ENCODE data around the gene PHRF1.

Gene PHRF1

DNA sequence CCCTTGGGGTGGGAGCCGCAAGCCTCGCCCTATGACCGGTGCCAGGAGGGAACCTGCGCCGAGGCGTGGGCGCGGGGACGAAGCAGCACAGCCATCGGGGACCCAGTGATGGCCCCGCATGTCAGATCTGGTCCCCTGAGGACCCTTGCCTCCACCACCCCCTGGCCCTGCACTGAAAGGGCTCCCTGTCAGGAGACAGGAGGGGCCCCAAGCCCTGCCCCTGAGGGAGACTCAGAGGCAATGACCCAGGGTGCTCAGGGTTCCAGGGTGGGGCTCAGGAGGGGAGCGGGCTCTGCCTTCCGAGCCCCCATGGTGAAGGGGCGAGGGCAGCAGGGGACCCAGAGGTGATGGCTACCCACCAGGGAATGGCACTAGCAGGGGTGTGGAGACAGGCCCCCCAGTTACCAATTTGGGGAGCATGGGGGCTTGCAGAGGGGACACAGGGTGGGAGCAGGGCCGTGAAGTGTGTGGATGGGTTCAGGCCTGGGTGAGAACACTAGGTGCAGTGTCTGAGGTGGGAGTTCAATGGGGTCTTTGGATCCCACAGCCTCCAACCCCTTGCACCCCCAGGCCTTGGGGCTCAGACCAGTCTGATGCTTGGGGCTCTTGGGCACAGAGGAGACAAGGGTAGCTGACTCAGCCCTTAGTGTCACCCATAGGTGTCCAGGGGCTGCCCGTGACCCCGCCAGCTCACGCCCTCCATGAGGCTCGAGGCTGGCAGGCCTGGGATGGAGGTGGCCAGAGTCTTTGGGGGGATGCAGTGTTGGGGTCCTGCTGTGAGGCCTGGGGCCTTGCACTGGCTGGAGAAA lies 38.4 kb upstream of the PHRF1 start:
- no peak for DNase-seq (ENCODE audit: low read depth)

DNA sequence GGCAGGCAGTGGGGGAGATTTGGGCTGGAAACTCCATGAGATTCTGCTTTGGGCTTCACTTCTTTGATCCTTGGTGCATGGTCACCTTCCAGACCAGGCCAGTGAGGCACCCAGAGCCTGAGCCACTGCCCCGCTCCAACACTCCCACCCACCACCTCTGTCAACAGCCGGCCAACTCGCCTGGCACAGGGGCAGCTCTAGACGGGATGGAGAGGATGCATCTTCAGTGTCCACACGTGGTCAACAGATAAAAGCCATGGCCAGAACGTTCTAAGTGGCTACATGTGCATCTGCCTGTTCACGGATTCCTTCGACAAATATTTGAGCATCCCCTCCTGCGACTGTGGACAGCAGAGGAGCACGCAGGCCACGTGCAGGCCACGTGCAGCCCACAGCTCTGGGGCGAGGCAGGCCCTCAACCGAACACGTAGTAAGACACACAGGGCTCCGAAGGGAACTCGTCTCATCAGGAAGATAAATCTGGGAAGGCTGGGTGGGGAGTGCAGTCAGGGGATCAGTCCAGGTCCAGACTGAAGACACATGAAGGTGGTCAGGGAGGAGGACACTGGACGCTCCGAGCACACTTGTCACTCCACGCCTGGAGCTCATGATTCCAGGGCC lies 37.7 kb upstream of the PHRF1 start:
- DNase-seq (ENCODE audit: low read depth) = no peak

DNA sequence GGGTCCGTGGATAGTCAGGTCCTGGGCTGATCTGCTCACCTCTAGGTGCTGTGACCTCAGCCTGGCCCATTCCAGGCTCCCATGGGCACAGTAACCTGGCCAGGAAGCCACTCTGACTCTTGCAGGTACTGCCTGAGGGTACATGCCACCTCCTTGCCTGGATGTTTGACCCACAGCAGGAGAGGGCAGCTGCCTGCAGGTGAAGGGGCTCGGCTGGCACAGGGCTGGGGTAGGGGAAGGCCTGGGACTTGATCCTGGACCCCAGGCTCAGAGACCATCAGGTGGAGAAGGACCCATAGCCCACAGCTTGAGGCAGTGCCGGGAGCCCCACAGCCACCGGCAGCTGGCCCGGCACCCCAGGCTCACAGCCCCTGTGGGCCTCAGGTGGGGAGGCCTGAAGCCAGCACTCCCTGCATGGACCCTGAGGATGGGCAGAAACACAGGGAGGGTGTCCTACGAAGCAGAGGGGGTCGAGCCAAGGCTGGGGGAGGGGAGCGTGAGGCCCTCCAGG lies 36.2 kb upstream of the PHRF1 start:
- DNase-seq (ENCODE audit: low read depth) = no peak

DNA sequence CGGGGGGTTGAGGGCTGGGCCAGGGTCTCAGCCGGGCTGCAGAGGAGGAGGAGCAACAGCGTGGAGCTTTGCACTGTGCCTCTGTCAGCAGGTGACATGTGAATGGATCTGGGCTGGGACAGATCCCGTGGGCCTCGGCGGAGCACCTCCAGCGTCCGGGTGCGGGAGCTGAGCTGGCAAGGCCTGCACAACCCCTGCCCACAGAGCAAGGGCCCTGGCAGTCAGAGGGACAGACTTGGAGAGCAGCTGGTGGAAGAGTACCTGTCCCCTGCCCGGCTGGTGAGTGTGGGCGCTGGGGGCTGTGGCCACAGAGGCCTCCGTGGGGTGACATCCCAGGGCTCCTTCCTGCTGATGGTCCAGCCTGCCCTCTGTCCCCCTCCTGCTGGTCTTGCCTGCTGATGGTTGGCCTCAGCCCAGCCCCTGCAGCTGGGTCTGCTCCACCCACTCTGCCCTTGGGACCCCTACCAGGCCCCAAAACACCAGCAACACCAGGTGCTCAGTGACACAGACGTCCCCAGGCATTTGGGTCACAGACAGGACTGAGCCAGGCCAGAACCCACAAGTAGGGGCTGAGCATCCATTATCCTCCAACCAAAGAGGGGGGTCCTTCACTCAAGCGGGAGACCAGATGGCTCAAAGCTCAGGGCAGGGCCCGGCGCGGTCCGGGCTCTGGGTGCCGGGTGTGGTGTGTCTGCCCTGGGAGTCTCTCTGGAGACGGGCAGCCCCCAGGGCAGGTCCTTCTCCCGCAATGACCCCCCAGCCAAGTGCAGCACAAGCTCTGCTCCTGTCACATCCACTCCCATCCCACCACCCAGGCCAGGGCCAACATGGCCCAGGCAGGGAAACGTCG lies 35.5 kb upstream of the PHRF1 start:
- no peak for DNase-seq (ENCODE audit: low read depth)

DNA sequence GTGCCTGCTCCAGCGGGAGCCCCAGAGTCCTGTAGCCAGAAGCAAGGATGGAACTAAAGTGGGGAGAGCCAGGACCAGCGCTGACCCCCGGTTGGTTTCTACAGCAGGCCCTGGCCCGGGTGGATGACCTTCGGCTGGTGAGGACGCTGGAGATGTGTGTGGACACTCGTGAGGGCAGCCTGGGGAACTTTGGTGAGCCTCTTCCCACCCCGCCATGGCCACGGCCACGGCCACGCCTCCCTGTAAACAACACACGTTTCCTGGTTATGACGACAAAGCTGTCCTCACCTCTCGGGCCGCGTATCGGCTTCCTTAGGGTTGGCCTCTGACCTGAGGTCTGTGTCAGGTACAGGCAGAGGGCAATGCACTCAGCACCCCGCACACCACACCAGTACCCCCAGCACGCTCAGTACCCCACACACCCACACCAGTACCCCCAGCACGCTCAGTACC lies 34.8 kb upstream of the PHRF1 start:
- no peak for DNase-seq (ENCODE audit: low read depth)

DNA sequence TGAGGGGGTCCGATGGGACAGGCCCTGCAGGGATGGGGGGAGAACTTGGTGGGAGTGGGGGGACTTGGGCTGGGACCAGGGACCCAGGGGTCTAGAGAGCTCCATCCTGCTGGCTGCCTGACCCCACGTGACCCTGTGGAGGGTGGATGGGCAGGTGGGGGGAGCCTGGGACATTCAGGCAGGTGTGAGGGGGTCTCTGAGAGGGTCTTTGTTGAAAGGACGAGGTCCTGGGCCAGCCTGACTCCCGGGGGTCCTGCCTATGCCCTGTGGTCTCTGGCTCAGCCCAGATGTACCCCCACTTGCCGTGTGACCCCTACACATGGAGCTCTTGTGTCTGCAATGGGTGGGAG lies 31.5 kb upstream of the PHRF1 start:
- DNase-seq (ENCODE audit: low read depth) = no peak

DNA sequence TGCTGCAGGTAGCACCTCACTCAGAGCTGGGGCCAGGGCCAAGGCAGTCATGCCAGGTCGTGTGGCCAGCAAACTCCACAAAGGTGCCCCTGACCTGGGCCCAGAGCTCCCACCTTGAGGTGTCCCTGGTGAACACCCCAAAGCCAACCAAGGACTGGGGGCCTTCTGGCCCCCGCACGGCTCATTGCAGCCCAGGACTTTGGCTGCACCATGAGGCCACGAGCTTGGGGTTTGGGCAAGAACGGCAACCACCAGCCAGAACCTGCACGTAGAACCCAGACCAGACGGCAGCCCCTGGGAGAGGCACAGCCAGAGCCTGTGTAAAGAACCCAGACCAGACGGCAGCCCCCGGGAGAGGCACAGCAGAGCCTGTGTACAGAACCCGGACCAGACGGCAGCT lies 31.1 kb upstream of the PHRF1 start:
- DNase-seq (ENCODE audit: low read depth) = no peak

DNA sequence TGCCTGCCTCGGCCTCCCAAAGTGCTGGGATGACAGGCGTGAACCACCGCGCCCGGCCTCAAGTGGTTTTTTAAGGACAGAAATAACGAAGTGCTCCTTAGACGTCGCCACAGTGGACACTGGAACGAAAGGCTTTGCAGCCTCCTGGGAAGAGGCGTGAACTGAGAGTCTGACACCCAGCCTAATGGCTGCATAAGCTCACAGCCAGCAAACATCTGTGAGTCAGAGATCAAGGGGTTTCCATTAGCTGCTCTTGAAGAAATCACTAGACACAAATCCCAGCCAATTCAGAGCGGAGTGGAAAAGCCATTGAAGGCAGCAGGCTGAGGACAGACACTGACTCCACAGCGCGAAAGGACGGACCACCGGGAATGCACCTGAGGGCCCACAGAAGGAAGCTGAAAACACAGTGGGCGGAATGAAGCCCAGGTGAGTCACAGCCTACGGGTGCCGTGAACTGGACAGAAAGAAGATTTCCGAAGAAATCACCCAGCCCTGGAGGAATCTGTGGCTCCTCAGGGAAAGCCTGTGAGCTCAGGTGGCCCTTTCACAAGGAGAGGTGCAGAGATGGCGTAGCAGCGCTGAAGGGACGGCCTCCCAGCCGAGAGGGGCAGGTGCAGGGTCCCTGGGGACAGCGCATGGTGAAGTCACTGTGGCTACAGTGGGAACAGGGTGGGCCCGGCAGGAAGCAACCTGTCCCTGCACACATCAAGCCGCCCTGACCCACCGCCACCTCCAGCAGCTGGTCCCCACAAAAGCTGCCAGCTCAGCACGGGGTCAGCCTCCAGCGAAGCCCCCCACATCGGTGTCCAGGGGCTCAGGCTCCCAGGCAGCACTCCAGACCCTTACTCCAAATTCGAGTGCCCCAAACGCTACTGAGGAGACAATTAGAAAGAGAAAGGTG lies 27.3 kb upstream of the PHRF1 start:
- DNase-seq (ENCODE audit: low read depth) = no peak

DNA sequence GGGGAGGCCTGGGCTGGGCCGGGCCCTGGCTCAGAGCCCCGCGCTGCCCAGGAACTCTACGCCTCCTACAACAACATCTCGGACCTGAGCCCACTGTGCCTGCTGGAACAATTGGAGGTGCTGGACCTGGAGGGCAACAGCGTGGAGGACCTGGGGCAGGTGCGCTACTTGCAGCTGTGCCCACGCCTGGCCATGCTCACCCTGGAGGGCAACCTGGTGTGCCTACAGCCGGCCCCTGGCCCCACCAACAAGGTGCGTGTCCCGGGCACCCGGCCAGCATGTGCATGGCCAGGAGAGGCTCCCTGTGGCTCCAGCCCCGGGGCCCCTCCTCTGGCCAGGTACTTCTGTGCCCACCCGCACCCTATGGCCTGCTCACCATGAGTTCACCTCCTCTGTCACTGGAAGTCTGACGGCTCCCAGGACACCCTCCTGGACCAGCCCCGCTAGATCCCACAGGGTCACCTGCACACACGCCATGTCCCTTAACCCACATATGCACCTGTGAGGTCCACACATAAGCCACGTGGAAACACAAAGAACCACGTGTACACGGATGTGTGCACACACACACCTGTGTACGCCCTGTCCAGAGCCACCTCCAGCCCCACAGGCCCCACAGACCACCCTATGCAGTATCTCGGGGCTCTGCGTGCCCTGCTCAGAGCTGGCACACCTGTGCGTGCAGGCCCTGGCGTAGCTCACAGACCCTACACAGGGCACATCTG lies 26.1 kb upstream of the PHRF1 start:
- DNase-seq (ENCODE audit: low read depth) = no peak

DNA sequence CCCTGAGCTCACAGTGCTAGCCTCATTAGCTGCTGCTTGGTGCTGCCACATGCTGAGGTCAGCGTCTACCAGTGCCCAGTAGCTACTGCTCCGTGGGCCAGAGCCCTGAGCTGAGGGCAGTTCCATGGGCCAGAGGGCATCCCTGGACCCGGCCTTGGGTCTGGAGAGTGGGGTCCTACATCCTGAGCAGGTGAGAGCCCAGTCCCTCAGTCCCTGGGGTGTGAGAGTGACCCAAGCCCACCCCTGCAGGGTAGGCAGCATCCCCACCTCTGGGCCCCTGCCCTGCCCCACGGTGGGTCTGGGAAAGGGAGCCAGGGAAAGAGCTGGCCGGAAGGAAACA lies 25.6 kb upstream of the PHRF1 start:
- DNase-seq (ENCODE audit: low read depth) = no peak

DNA sequence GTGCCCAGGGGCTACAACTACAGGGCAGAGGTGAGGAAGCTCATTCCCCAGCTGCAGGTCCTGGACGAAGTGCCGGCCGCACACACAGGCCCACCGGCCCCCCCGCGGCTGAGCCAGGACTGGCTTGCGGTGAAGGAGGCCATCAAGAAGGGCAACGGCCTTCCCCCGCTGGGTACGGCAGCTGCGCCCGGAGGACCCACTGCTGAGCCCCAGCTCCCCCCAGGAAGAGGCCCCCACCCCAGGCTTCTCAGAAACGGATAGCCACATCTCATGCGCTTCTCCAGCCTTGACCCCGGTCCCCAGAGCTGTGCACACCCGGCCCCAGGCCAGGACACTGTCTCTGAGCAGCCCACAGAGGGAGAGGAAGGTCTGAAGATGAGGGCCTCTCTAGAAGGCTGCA lies 25.1 kb upstream of the PHRF1 start:
- DNase-seq (ENCODE audit: low read depth) = no peak

DNA sequence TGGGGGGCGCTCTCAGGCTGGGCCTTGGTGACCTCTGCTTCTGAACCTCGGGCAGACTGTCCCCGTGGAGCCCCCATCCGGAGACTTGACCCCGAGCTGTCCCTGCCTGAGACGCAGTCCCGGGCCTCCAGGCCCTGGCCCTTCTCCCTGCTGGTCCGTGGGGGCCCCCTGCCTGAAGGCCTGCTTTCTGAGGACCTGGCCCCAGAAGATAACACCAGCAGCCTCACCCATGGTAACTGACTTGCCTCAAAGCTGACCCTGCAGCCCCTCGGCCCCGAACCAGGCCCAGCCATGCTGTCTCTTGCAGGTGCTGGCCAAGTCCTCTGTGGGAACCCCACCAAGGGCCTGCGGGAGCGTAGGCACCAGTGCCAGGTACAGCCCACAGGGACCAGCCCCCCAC lies 24.7 kb upstream of the PHRF1 start:
- no peak for DNase-seq (ENCODE audit: low read depth)

DNA sequence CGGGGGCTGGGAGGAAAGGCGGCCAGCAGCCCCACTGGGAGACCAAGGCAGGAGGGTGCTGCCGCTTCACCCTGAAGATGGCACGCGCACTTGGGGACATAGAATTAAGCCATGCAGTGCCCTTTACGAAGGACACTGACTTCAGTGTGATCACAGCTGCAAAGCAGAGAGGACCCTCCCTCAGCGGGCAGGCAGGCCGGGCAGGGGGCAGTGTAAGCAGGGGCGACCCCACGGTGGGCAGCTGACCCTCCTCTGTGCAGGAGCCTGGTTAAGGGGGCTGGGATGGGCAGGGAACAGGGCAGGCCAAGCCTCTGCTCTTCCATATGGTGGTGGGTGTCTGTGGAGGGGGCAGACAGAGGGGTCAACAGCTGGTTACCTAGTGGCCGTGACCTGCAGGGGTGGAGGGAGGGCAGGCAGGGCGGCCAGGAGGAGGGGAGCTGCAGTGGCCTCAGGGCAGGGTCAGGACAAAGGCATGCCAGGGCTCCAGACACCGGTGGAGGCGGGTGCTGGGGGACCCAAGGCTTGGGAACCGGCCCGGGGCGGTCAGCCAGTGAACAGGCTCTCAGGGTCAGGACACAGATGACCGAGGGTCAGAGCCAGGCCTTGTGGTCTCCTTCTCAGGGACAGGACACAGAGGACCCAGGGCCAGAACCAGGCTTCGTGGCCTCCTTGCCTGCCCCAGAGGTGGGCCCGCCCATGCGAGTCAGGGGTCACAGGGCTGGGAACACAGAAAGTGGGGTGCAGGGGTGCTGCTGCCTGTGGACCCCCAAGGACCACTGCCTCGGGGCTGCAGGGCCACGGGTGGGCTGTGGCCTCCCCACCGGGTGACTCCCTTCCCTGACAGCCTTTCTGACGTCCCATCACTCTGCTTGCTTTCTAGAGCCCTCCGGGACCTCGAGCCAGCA lies 22.9 kb upstream of the PHRF1 start:
- DNase-seq (ENCODE audit: low read depth) = no peak

DNA sequence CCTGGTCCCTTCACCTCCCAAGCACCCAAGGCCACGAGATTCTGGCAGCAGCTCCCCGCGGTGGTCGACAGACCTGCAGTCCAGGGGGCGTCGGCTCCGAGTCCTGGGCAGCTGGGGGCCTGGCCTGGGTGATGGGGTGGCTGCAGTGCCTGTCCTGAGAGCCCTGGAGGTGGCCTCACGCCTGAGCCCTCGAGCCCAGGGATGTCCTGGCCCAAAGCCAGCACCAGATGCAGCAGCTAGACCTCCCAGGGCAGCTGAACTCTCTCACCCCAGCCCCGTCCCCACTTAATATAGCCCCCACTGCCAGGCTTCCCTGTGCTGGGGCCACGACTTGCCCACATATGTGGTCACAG lies 22.3 kb upstream of the PHRF1 start:
- no peak for DNase-seq (ENCODE audit: low read depth)

DNA sequence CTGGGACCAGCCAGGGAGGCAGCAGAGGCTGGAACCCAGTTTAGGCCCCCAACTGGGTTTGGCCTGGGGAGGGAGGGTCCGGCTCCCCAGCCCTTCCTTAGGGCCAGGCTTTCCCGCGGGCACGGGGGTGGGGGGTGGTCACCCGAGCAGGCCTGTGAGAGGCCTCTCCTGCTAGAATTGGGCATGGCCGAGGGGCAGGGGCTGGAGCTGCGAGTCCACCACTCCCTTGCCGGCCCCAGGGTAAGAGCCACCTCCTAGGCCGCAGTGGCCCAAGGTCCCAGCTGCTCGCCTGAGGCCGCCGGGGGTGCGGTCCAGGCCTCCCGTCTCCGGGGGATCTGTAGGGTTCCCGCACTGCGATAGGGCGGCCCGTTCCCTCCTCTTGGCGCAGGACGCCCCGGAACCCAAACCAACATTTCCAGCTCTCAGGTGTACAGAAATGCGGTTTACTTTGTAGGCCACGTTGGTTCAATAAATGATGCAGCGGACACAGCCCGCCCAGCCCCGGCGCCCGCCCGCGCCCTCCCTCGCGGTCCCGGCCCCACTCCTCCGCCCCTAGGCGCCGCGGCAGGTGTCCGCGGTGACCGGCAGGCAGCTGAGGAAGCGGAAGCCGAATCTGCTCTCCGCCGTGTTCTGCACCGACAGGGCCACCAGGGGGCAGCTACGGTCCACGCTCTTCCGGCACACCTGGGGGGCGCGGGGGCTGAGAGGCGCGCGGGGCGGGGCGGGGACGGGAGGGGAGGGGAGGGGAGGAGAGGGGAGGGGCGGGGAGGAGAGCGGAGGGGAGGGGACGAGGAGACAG lies 21.6 kb upstream of the PHRF1 start:
- peak; percentile 71 for DNase-seq (ENCODE audit: low read depth)

DNA sequence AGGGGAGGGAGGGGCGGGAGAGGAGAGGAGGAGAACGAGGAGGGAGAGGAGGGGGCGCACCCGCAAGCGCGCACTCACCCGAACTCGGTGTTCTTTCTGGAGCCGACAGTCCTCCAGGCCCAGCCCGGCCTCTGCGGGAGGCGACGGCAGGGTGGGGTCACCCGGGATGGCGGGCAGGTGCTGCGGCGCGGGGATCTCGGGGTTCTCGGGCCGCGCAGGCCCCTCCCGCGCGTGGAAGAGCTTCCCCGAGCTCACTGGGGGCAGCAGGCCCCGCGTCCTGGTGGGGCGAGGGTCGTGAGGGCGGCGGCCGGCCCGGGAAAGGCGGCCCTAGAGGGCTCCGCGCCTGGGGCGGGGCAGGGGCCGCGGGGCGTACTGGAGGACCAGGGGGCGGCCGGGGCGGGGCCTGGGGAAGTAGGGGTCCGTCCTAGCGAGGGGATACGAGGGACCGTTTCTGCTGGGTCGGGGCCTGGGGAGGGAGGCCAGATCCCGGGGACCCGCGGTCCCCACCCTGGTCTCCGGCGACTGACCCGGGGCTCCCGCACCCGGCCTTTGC lies 21.0 kb upstream of the PHRF1 start:
- DNase-seq (ENCODE audit: low read depth) = no peak

DNA sequence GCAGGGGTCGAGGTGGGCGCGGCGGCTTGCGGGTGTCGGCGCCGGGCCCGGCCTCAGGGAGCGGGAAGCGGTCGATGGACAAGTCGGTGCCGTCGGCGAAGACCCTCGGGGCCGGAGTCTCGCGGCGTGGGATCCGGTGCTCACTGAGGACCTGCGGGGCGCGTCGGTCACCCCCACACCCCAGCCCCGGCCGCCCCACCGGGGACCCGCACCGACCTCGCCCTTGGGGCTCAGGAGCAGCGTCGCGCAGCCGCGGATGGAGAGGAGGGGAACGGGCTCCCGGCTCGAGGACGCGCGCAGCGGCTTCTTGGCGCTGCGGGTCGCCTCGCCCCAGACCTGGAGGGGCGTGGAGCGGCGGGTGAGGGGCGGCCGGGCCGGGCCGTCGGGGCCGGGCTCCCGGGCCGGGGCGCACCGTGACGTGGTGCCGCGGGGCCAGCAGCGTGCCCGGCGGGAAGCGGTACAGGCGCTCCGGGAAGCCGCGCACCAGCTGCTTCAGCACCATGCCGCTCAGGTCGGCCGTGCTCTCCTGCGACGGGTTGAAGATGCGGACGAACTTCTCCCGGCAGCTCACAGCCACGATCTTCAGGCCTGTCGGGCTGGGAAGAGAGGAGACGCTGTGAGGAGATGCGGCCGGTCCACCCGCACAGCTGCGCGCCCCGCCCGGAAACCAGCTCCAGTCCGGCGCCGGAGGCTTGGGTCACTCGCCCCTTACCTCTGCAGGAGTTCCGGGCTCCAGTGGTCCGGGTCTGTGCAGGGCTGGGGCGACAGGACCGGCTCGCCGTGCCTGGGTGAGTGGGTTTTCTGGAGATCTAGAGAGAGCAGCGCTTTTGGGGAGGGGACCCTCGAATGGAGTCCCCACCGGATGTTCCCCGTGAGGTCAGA lies 20.2 kb upstream of the PHRF1 start:
- no peak for DNase-seq (ENCODE audit: low read depth)

DNA sequence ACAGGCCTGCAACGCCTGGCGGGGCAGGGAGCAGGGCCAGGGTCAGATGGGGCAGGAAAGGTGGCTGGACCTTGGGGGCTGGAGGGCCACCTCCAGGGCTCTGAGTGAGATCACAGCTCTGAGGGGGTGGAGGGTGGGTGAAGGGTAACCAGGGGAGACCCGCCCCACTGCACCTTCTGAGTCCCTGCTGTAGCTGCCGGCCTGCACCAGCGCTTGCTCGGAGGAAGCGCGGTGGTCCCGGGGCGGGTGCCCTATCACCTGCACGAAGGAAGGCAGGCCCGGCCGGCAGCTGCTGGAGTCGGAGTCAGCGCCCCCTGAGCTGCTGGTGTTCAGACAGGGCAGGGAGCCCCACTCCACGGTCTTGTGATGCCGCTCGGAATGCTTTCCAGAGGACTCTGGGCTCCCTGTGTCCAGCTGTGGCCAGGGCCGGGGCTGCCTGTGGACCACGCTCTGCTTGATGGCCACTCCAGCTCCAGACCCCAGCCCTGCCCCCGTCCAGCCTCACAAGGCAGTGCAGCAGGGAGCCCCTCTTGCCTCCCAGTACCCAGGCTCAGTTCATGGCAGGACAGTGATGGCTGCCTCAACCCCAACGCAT lies 19.5 kb upstream of the PHRF1 start:
- DNase-seq (ENCODE audit: low read depth) = no peak

All from stimulated activated CD4-positive, alpha-beta T cell treated with anti-CD3 and anti-CD28 coated beads, Interleukin-2, amount 100 ng/mL, for 4 hours (primary cell).